HG03469 (cell line): ENCODE measurements around the gene ACBD4.
A peak's percentile ranks its signal among the peaks of the same experiment; 100 is the strongest.

Source experiments
- ATAC-seq: cut with Tn5 transposase; IDR thresholded peaks from one replicate; pipeline ENCODE4 v1.9.1; 2021; ENCODE audit warnings: mild to moderate bottlenecking, moderate library complexity, moderate number of reproducible peaks; ENCODE audit not compliant: unreplicated experiment

Gene ACBD4

GRCh38 chr17:45132572-45133463, 2.7 kb upstream of the ACBD4 start:
- ATAC-seq, result no peak

- no peak for ATAC-seq
These were observed 698 bp downstream of the ACBD4 start for GRCh38 chr17:45135978-45136791.

- no peak for ATAC-seq
These were observed 1.5 kb downstream of the ACBD4 start for GRCh38 chr17:45136846-45137560.

- ATAC-seq, result no peak
These were observed 2.2 kb downstream of the ACBD4 start for GRCh38 chr17:45137561-45138305.

GRCh38 chr17:45138911-45139532, 3.5 kb downstream of the ACBD4 start:
- ATAC-seq, result no peak

- ATAC-seq, result no peak
These were observed 4.0 kb downstream of the ACBD4 start for GRCh38 chr17:45139533-45139920.

GRCh38 chr17:45143094-45143670, 7.7 kb downstream of the ACBD4 start:
- no peak for ATAC-seq

GRCh38 chr17:45143767-45144198, 8.3 kb downstream of the ACBD4 start:
- ATAC-seq, result no peak

- no peak for ATAC-seq
These were observed 8.9 kb downstream of the ACBD4 start for GRCh38 chr17:45144199-45145034.

- no peak for ATAC-seq
These were observed 9.5 kb downstream of the ACBD4 start for GRCh38 chr17:45145035-45145389.

GRCh38 chr17:45146166-45146565, 10.7 kb downstream of the ACBD4 start:
- no peak for ATAC-seq

GRCh38 chr17:45146592-45146889, 11.1 kb downstream of the ACBD4 start:
- ATAC-seq, result no peak

GRCh38 chr17:45146890-45147580, 11.5 kb downstream of the ACBD4 start:
- ATAC-seq, result no peak

- no peak for ATAC-seq
These were observed 12.2 kb downstream of the ACBD4 start for GRCh38 chr17:45147581-45148182.

GRCh38 chr17:45148183-45149036, 12.9 kb downstream of the ACBD4 start, which contains the start of gene HEXIM1:
TSS of gene HEXIM1 (plus strand) at chr17:45148475. CDS start at chr17:45149191, 716 bp downstream.
- ATAC-seq, result peak; percentile 49

- ATAC-seq, result no peak
These were observed 13.7 kb downstream of the ACBD4 start for GRCh38 chr17:45149037-45149668.
